ENCODE data around the gene SMIM8.
"Not testable (repeated sequence)": the region's sequence is repeated elsewhere in the genome, so short reads cannot be mapped to it uniquely, and the experiment has no call there.

The SMIM8 gene

GRCh38 chr6:87312860-87313259, 9.5 kb upstream of the SMIM8 start:
- DNase-seq (ENCODE audit: extremely low read depth, low read depth) = no peak
- no peak for TF ChIP-seq CTCF (IDR thresholded peaks at IDR 0.05; ENCODE audit: low read depth, low read length)

GRCh38 chr6:87315071-87315470, 7.3 kb upstream of the SMIM8 start:
- no peak for DNase-seq (ENCODE audit: extremely low read depth, low read depth)
- no peak for TF ChIP-seq CTCF (IDR thresholded peaks at IDR 0.05; ENCODE audit: low read depth, low read length)

GRCh38 chr6:87319271-87319987, 3.0 kb upstream of the SMIM8 start:
- no peak for TF ChIP-seq CTCF (IDR thresholded peaks at IDR 0.05; ENCODE audit: low read depth, low read length)
- DNase-seq (ENCODE audit: extremely low read depth, low read depth) = no peak

GRCh38 chr6:87323880-87324279, 1.5 kb downstream of the SMIM8 start:
- not testable (repeated sequence) for DNase-seq (ENCODE audit: extremely low read depth, low read depth)

- TF ChIP-seq CTCF (IDR thresholded peaks at IDR 0.05; ENCODE audit: low read depth, low read length) = no peak
- no peak for DNase-seq (ENCODE audit: extremely low read depth, low read depth)
Measured at GRCh38 chr6:87330961-87331360, 8.6 kb downstream of the SMIM8 start.

GRCh38 chr6:87333033-87333432, 10.6 kb downstream of the SMIM8 start:
- no peak for DNase-seq (ENCODE audit: extremely low read depth, low read depth)
- TF ChIP-seq CTCF (IDR thresholded peaks at IDR 0.05; ENCODE audit: low read depth, low read length) = no peak

GRCh38 chr6:87333591-87334181, 11.3 kb downstream of the SMIM8 start:
- no peak for TF ChIP-seq CTCF (IDR thresholded peaks at IDR 0.05; ENCODE audit: low read depth, low read length)
- no peak for DNase-seq (ENCODE audit: extremely low read depth, low read depth)

GRCh38 chr6:87334683-87335082, 12.3 kb downstream of the SMIM8 start:
- TF ChIP-seq CTCF (IDR thresholded peaks at IDR 0.05; ENCODE audit: low read depth, low read length) = no peak
- DNase-seq (ENCODE audit: extremely low read depth, low read depth) = no peak
